Hepatocyte (in vitro differentiated cells): ENCODE results near the gene VPS51. TPM values are rescaled to one million over a fixed set of nuclear protein-coding genes. Genes with fewer than 3 reads are reported as not detected.
A peak's percentile ranks its signal among the peaks of the same experiment; 100 is the strongest.
"Not testable (repeated sequence)": the region's sequence is repeated elsewhere in the genome, so short reads cannot be mapped to it uniquely, and the experiment has no call there.

Experiments
- DNase-seq: peaks from one replicate; pipeline ENCODE4 v3.0.0-alpha.2; 2016; ENCODE audit warnings: low spot score
- H2AFZ ChIP-seq: fragments of 200-600 bp; sonication (generic); 2 replicates; pipeline ENCODE4 v1.6.0; 2016; ENCODE audit warnings: antibody characterized with exemption, mild to moderate bottlenecking
- H3K27ac ChIP-seq: fragments of 200-600 bp; sonication (generic); 2 replicates; pipeline ENCODE4 v1.5.1; 2016; ENCODE audit warnings: mild to moderate bottlenecking
- H3K27me3 ChIP-seq: fragments of 200-600 bp; sonication (generic); 2 replicates; pipeline ENCODE4 v1.6.1; 2016
- H3K36me3 ChIP-seq: fragments of 200-600 bp; sonication (generic); replicated peaks from 2 replicates; pipeline ENCODE4 v1.5.1; 2016; ENCODE audit warnings: low read depth; ENCODE audit not compliant: insufficient read depth
- H3K4me1 ChIP-seq: fragments of 200-600 bp; sonication (generic); 2 replicates; pipeline ENCODE4 v1.5.1; 2016; ENCODE audit warnings: mild to moderate bottlenecking, moderate library complexity; ENCODE audit not compliant: insufficient read depth
- H3K4me2 ChIP-seq: fragments of 200-600 bp; sonication (generic); 2 replicates; pipeline ENCODE4 v1.6.0; 2016
- H3K4me3 ChIP-seq: fragments of 200-600 bp; sonication (generic); 2 replicates; pipeline ENCODE4 v1.5.1; 2016; ENCODE audit warnings: mild to moderate bottlenecking
- H3K79me2 ChIP-seq: fragments of 200-600 bp; sonication (generic); 2 replicates; pipeline ENCODE4 v1.6.0; 2017; ENCODE audit warnings: mild to moderate bottlenecking
- H3K9me2 ChIP-seq: fragments of 200-600 bp; sonication (generic); replicated peaks from 2 replicates; pipeline ENCODE4 v1.6.0; 2017; ENCODE audit warnings: mild to moderate bottlenecking; ENCODE audit not compliant: insufficient read depth
- H3K9me3 ChIP-seq: fragments of 200-600 bp; sonication (generic); 2 replicates; pipeline ENCODE4 v1.5.1; 2016; ENCODE audit warnings: low read depth, mild to moderate bottlenecking
- H4K20me1 ChIP-seq: fragments of 200-600 bp; sonication (generic); 2 replicates; pipeline ENCODE4 v1.6.0; 2016; ENCODE audit warnings: mild to moderate bottlenecking; ENCODE audit not compliant: insufficient read depth, poor library complexity, severe bottlenecking
- CTCF ChIP-seq: fragments of 200-600 bp; sonication (generic); IDR thresholded peaks from 2 replicates; pipeline ENCODE4 v1.5.1; 2016; ENCODE audit warnings: antibody characterized with exemption, mild to moderate bottlenecking; ENCODE audit not compliant: poor library complexity
- EZH2 ChIP-seq: fragments of 200-600 bp; sonication (generic); IDR thresholded peaks from 2 replicates; pipeline ENCODE4 v1.6.1; 2016; ENCODE audit warnings: antibody characterized with exemption, mild to moderate bottlenecking, borderline replicate concordance
- EZH2phosphoT487 ChIP-seq: fragments of 200-600 bp; sonication (generic); IDR thresholded peaks from one replicate; pipeline ENCODE4 v1.6.1; 2018; ENCODE audit warnings: antibody characterized with exemption, mild to moderate bottlenecking, low read depth, moderate library complexity; ENCODE audit not compliant: unreplicated experiment, severe bottlenecking
- WGBS: methylation state at CpG from one replicate; pipeline ENCODE4 v1.1.6; 2016; ENCODE audit warnings: low lambda C conversion rate; ENCODE audit errors: missing lambda C conversion rate; 5-methylcytosine and 5-hydroxymethylcytosine counted together
- polyA plus RNA-seq: library from polyadenylated mRNA; unstranded; fragments of >200 nt; fragmentation: Nextera tagmentation; extraction: Ambion mirVana; gene quantifications from 2 replicates; pipeline ENCODE4 v1.2.1, GENCODE V29; 2016
- total RNA-seq: library from RNA; depleted of rRNA; stranded (reverse); fragments of >200 nt; gene quantifications from 2 replicates; pipeline ENCODE4 v1.2.3, GENCODE V29; 2014

Gene VPS51
- total and polyA plus RNA-seq, 2 experiments from 2014 or later, result 63.5 to 242 TPM

- H3K27me3 ChIP-seq, result no peaks in the 10 kb centered on the region
- peaks cover 8% of the 10 kb centered on the region for H3K4me1 ChIP-seq
- no peaks in the 10 kb centered on the region for H3K79me2 ChIP-seq
- H3K4me3 ChIP-seq, result no peak overlapping the region
- H4K20me1 ChIP-seq, result no peaks in the 10 kb centered on the region
- no peaks in the 10 kb centered on the region for H3K9me2 ChIP-seq
- no peak for DNase-seq
- WGBS, result 86% methylated on average over 2 of the region's 2 CpGs
- no peaks in the 10 kb centered on the region for H3K36me3 ChIP-seq
- no peak overlapping the region for H3K4me2 ChIP-seq
- no peak for TF ChIP-seq EZH2phosphoT487
- no peak for TF ChIP-seq EZH2
- TF ChIP-seq CTCF, result no peak
- no peaks in the 10 kb centered on the region for H3K9me3 ChIP-seq
- H2AFZ ChIP-seq, result no peak overlapping the region
- H3K27ac ChIP-seq, result no peak overlapping the region
Observed at GRCh38 chr11:65147352-65148075, 51.5 kb downstream of the VPS51 start.

GRCh38 chr11:65148657-65149056 is 52.6 kb downstream of the VPS51 start:
- no peak for TF ChIP-seq EZH2
- TF ChIP-seq EZH2phosphoT487, result no peak
- no peak for TF ChIP-seq CTCF
- 83% methylated on average over 5 of the region's 5 CpGs for WGBS
- Histone ChIP-seq H4K20me1 (no peaks in the 10 kb centered on the region), H3K4me3 (no peak overlapping the region), H3K9me2 (no peaks in the 10 kb centered on the region), H3K4me1 (peaks cover 8% of the 10 kb centered on the region), H3K27ac (no peak overlapping the region), H2AFZ (no peak overlapping the region), H3K27me3 (no peaks in the 10 kb centered on the region), H3K36me3 (no peaks in the 10 kb centered on the region), H3K9me3 (no peaks in the 10 kb centered on the region), H3K4me2 (no peak overlapping the region), H3K79me2 (no peaks in the 10 kb centered on the region)
- DNase-seq, result no peak

GRCh38 chr11:65150131-65150508 is 54.1 kb downstream of the VPS51 start:
- not testable (repeated sequence) for H3K9me3 ChIP-seq, H2AFZ ChIP-seq, H3K4me1 ChIP-seq, H3K79me2 ChIP-seq, H3K4me3 ChIP-seq, H4K20me1 ChIP-seq, H3K27me3 ChIP-seq, H3K36me3 ChIP-seq, H3K9me2 ChIP-seq, DNase-seq
- Histone ChIP-seq H3K27ac (peak overlapping the region; percentile 25), H3K4me2 (peak overlapping the region; percentile 38)
- WGBS, result 81% methylated on average over 10 of the region's 10 CpGs

- Histone ChIP-seq H3K36me3 (no peaks in the 10 kb centered on the region), H3K27me3 (no peaks in the 10 kb centered on the region), H3K4me3 (no peak overlapping the region), H3K4me2 (peak overlapping the region; percentile 38), H3K27ac (peak overlapping the region; percentile 25), H3K9me3 (no peaks in the 10 kb centered on the region), H4K20me1 (no peaks in the 10 kb centered on the region), H2AFZ (no peak overlapping the region), H3K79me2 (no peaks in the 10 kb centered on the region), H3K9me2 (no peaks in the 10 kb centered on the region), H3K4me1 (peaks cover 8% of the 10 kb centered on the region)
- TF ChIP-seq CTCF, result no peak
- TF ChIP-seq EZH2, result no peak
- TF ChIP-seq EZH2phosphoT487, result no peak
- DNase-seq, result peak; percentile 84
- WGBS, result 43% methylated on average over 12 of the region's 12 CpGs
Observed at GRCh38 chr11:65150509-65151299, 54.7 kb downstream of the VPS51 start.
